ENCODE results near the gene L1CAM.

Gene L1CAM

DNA sequence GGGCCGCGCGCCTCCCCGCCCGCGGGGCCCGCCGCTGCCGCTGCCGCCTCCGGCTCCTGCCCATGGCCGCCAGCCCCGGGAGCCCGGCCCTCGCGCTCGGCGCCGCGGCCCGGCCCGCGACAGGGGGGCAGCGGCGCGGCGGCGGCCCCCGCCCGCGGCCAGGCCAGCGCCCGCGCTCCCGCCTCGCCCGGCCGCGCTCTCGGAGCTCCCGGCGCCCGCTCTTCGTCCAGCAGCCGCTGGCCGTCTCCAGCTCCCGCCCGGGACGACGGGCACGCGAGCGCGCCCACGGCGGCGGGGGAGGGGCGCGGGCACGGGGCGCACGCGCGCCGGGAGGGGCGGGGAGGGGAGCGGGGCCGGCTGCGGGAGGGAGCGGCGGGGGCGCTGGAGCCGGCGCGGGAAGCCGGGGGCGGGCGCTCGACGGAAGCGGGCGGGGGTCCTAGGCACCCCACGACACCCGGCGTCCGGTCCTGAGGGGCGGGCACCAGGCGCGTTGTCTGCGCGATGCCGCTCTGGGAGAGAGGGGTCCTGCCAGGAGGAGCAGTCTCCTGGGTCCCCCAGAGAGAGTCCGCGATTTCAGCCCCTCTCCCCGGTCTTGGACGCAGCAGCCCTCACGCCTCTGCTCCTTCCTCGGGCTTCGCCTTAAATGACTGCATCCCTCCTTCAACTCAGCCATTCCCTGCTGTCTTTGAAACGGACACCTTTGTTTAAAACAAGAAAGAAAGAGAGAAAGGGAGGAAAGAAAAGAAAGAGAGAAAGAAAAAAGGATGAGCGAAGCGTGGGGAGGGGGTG, 55.1 kb downstream of the L1CAM start:
- no peak for TF ChIP-seq TAF1 (IDR thresholded peaks at IDR 0.05; ENCODE audit: borderline replicate concordance, insufficient read depth, low read length)
- no peak for TF ChIP-seq POLR2AphosphoS5 (IDR thresholded peaks at IDR 0.05; ENCODE audit: low read depth, low read length)

DNA sequence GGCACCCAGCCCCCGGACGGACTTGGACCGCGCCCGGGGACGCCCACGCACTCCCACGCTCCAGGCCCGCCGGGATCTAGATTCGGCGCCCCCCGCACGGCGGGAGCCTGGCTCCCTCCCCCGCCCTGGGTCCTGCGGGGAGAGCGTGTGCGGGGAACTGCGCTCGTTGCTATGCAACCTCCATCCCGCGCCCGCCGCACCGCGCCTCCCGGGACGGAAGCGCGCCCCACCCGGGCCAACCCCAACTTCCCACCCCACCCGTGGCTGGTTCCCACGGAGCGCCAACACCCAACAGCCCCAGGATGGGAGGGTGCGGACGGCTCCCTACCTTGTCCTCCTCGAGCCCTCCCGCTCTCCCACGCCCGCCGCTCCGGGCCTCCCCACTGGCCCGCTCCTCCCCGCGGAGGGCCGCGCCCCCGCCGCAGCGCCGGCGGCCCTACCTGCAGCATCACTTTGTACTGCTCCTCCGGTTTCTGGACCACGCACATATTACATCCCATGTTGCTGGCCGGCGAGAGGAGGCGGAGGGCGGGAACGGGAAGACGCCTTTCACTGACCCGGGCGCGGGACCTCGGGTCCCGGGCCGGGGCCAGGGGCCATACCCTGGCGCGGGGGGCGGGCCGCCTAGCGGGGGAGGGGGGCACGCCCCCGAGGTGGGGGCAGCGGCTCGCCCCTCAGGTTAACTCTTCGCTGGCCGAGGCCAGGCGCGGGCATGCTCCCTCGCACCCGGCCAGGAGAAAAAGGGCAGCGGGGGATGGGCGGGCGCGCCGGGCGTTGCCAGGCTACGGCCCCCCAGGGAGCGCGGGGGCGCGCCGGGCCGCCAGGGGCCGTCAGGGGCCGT, 56.0 kb downstream of the L1CAM start, which contains the start of gene PDZD4:
PDZD4 (minus strand) TSS at position 746 of the 841 bp plus-strand sequence; CDS start at position 500, 246 bp downstream.
- TF ChIP-seq POLR2AphosphoS5 (IDR thresholded peaks at IDR 0.05; ENCODE audit: low read depth, low read length) = no peak
- no peak for TF ChIP-seq SIN3A (IDR thresholded peaks at IDR 0.05; ENCODE audit: borderline replicate concordance, insufficient read depth, low read length)
- TF ChIP-seq FOXP2 (optimal IDR thresholded peaks at IDR 0.05; ENCODE audit: borderline replicate concordance, extremely low read depth, extremely low read length, insufficient read depth) = no peak
- TF ChIP-seq TAF1 (IDR thresholded peaks at IDR 0.05; ENCODE audit: borderline replicate concordance, insufficient read depth, low read length) = no peak
- TF ChIP-seq, protein P1, sequence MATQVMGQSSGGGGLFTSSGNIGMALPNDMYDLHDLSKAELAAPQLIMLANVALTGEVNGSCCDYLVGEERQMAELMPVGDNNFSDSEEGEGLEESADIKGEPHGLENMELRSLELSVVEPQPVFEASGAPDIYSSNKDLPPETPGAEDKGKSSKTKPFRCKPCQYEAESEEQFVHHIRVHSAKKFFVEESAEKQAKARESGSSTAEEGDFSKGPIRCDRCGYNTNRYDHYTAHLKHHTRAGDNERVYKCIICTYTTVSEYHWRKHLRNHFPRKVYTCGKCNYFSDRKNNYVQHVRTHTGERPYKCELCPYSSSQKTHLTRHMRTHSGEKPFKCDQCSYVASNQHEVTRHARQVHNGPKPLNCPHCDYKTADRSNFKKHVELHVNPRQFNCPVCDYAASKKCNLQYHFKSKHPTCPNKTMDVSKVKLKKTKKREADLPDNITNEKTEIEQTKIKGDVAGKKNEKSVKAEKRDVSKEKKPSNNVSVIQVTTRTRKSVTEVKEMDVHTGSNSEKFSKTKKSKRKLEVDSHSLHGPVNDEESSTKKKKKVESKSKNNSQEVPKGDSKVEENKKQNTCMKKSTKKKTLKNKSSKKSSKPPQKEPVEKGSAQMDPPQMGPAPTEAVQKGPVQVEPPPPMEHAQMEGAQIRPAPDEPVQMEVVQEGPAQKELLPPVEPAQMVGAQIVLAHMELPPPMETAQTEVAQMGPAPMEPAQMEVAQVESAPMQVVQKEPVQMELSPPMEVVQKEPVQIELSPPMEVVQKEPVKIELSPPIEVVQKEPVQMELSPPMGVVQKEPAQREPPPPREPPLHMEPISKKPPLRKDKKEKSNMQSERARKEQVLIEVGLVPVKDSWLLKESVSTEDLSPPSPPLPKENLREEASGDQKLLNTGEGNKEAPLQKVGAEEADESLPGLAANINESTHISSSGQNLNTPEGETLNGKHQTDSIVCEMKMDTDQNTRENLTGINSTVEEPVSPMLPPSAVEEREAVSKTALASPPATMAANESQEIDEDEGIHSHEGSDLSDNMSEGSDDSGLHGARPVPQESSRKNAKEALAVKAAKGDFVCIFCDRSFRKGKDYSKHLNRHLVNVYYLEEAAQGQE (IDR thresholded peaks at IDR 0.05; ENCODE audit: insufficient read depth in 1 of 2, low read depth in 2 of 2, low read length in 2 of 2) = no peak

DNA sequence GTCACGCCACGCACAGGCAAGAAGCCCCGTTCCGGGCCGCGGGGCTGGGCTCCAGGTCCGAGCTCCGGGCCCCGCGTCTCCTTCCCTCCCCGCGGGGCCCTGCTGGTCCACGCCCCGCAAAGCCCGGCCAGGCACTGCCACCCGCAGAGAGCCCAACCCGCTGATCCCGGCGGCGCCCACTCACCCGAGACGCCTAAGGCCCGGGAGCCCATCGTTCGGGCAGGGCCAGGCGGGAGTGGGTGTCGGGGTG, 56.5 kb downstream of the L1CAM start:
- TF ChIP-seq, protein P1 (IDR thresholded peaks at IDR 0.05; ENCODE audit: insufficient read depth in 1 of 2, low read depth in 2 of 2, low read length in 2 of 2) = no peak
- TF ChIP-seq TAF1 (IDR thresholded peaks at IDR 0.05; ENCODE audit: borderline replicate concordance, insufficient read depth, low read length) (no peak), POLR2AphosphoS5 (IDR thresholded peaks at IDR 0.05; ENCODE audit: low read depth, low read length) (no peak)

DNA sequence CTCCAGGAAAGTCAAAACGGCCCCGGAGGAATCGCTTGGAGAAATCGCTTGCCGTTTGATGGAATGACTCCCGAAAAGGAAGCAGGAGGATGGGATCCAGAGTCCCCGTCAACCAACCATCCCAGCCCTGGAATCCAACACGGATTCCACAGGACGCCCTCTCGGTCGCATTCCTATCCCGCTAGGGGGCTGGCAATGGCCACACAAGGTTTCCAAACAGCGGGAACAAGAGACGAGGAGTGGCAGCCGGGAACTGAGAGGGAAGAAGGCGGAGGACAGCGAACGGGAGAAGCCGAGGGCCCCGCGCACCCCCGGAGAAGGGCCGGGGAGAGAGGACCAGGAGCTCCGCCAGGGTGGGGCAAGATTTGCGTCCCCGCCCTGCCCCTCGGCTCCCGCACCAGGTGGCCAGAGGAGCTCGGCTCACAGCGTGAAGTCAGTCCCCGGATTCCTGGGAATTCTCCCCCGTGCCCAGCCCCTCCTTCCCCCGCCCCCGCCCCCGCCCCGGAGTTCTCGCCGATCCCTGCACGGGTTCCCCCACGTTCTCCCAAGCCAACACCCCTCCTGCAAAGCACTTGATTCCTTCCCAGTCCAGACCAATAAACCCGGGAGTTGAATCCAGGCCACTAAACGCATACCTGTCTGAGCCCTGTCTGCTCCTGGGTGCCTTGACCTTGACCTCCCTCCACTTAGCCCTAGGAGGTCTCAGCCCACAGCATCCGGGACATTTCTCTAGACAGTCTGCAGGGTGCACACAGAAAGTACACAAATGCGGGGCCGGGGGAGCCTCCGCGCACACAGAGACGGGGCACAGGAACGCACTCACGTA, 57.0 kb downstream of the L1CAM start:
- TF ChIP-seq FOXP2 (optimal IDR thresholded peaks at IDR 0.05; ENCODE audit: borderline replicate concordance, extremely low read depth, extremely low read length, insufficient read depth) = no peak
- TF ChIP-seq, protein P1 (IDR thresholded peaks at IDR 0.05; ENCODE audit: insufficient read depth in 1 of 2, low read depth in 2 of 2, low read length in 2 of 2) = no peak
- TF ChIP-seq SIN3A (IDR thresholded peaks at IDR 0.05; ENCODE audit: borderline replicate concordance, insufficient read depth, low read length) = no peak
- no peak for TF ChIP-seq POLR2AphosphoS5 (IDR thresholded peaks at IDR 0.05; ENCODE audit: low read depth, low read length)
- no peak for TF ChIP-seq TAF1 (IDR thresholded peaks at IDR 0.05; ENCODE audit: borderline replicate concordance, insufficient read depth, low read length)

DNA sequence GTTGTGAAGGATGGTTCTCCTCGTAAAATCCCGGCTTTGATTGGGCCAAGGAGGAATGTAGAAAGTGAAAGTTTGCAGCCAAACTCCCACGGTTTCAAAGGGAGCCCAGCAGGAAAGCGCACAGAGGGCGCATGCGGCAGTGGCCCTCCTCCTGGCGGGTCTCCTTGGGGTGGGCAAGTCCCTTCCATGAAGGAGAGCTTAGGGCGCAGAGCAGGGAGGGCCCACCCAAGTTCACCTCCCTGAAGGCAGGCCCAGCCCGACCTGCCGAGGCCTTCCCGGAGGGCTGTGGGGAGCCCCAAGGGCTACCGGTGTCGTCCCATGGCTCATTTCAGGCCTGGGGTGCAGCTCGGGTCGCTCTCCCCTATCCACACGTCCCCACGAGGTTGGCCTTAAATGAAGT, 57.7 kb downstream of the L1CAM start:
- TF ChIP-seq SIN3A (IDR thresholded peaks at IDR 0.05; ENCODE audit: borderline replicate concordance, insufficient read depth, low read length) (no peak), POLR2AphosphoS5 (IDR thresholded peaks at IDR 0.05; ENCODE audit: low read depth, low read length) (no peak), TAF1 (IDR thresholded peaks at IDR 0.05; ENCODE audit: borderline replicate concordance, insufficient read depth, low read length) (no peak), FOXP2 (optimal IDR thresholded peaks at IDR 0.05; ENCODE audit: borderline replicate concordance, extremely low read depth, extremely low read length, insufficient read depth) (no peak)
- TF ChIP-seq, protein P1 (IDR thresholded peaks at IDR 0.05; ENCODE audit: insufficient read depth in 1 of 2, low read depth in 2 of 2, low read length in 2 of 2) = no peak
